HL-60 (cell line): ENCODE results near the gene HSD17B3.

Source experiments
- CTCF ChIP-seq: IDR thresholded peaks from one replicate; pipeline ENCODE4 v1.5.1; 2011; ENCODE audit warnings: low read length, control low read depth, inconsistent platforms; ENCODE audit not compliant: insufficient read depth
- GABPA ChIP-seq: IDR thresholded peaks from 2 replicates; pipeline ENCODE4 v1.6.1; 2012; ENCODE audit warnings: low read depth
- POLR2AphosphoS5 ChIP-seq: IDR thresholded peaks from 2 replicates; pipeline ENCODE4 v1.6.1; 2012; ENCODE audit warnings: low read depth
- REST ChIP-seq: IDR thresholded peaks from 2 replicates; pipeline ENCODE4 v1.6.1; 2012; ENCODE audit warnings: low read depth; ENCODE audit not compliant: insufficient replicate concordance
- SPI1 ChIP-seq: IDR thresholded peaks from 2 replicates; pipeline ENCODE4 v1.6.1; 2012; ENCODE audit warnings: low read depth, mild to moderate bottlenecking, borderline replicate concordance

GRCh38 chr9:96242811-96243210, 59.2 kb downstream of the HSD17B3 start:
- no peak for TF ChIP-seq CTCF
- no peak for TF ChIP-seq REST
- no peak for TF ChIP-seq POLR2AphosphoS5
- no peak for TF ChIP-seq GABPA
- no peak for TF ChIP-seq SPI1
